Measurements from ENCODE around the gene ANKRD9. TPM values are rescaled to one million over a fixed set of nuclear protein-coding genes. Genes with fewer than 3 reads are reported as not detected.
A peak's percentile ranks its signal among the peaks of the same experiment; 100 is the strongest.

Gene ANKRD9
- total RNA-seq, 3 donors from 2014 or later: 75.6 to 100 (median 84.7) TPM

- ATAC-seq (no peak), DNase-seq (peak in 1 of 3 donors; percentile 44)
- intact Hi-C loops (cut with DNase I, micrococcal nuclease): no loop called here
- no peaks in the 10 kb centered on the region for H3K36me3 ChIP-seq (ENCODE audit: low read depth)
- TF ChIP-seq CTCF (IDR thresholded peaks at IDR 0.05): no peak
- no peak overlapping the region for H3K4me3 ChIP-seq
- H3K9me3 ChIP-seq: no peaks in the 10 kb centered on the region
- H3K4me1 ChIP-seq (ENCODE audit: low read depth): peaks cover 4% of the 10 kb centered on the region
These were observed 13.9 kb downstream of the ANKRD9 start for GRCh38 chr14:102495491-102496330.

- no peak overlapping the region for H3K4me3 ChIP-seq
- intact Hi-C loops (cut with DNase I, micrococcal nuclease): no loop called here
- ATAC-seq (no peak), DNase-seq (peak in 2 of 3 donors; percentile 15 to 40)
- no peaks in the 10 kb centered on the region for H3K36me3 ChIP-seq (ENCODE audit: low read depth)
- TF ChIP-seq CTCF (IDR thresholded peaks at IDR 0.05): no peak
- H3K4me1 ChIP-seq (ENCODE audit: low read depth): no peaks in the 10 kb centered on the region
- no peaks in the 10 kb centered on the region for H3K9me3 ChIP-seq
These were observed 16.0 kb downstream of the ANKRD9 start for GRCh38 chr14:102493585-102493984.

- peak in 2 of 3 donors; percentile 17 to 29 for DNase-seq
- no peak for ATAC-seq
- Histone ChIP-seq H3K36me3 (ENCODE audit: low read depth) (no peaks in the 10 kb centered on the region), H3K4me3 (no peak overlapping the region), H3K4me1 (ENCODE audit: low read depth) (no peaks in the 10 kb centered on the region), H3K9me3 (no peaks in the 10 kb centered on the region)
- intact Hi-C loops (cut with DNase I, micrococcal nuclease): no loop called here
- TF ChIP-seq CTCF (IDR thresholded peaks at IDR 0.05): no peak
These were observed 16.5 kb downstream of the ANKRD9 start for GRCh38 chr14:102493096-102493495.

- TF ChIP-seq CTCF (IDR thresholded peaks at IDR 0.05): no peak
- no peak overlapping the region for H3K4me3 ChIP-seq
- H3K9me3 ChIP-seq: no peaks in the 10 kb centered on the region
- DNase-seq: peak in 2 of 3 donors; percentile 21 to 45
- no peak for ATAC-seq
- no peaks in the 10 kb centered on the region for H3K36me3 ChIP-seq (ENCODE audit: low read depth)
- intact Hi-C loops (cut with DNase I, micrococcal nuclease): no loop called here
- no peaks in the 10 kb centered on the region for H3K4me1 ChIP-seq (ENCODE audit: low read depth)
These were observed 17.1 kb downstream of the ANKRD9 start for GRCh38 chr14:102492531-102492910.

GRCh38 chr14:102491786-102492530, 17.6 kb downstream of the ANKRD9 start:
- DNase-seq: peak in 2 of 3 donors; percentile 10 to 19
- no peak for TF ChIP-seq CTCF (IDR thresholded peaks at IDR 0.05)
- Histone ChIP-seq H3K36me3 (ENCODE audit: low read depth) (no peaks in the 10 kb centered on the region), H3K9me3 (no peaks in the 10 kb centered on the region), H3K4me1 (ENCODE audit: low read depth) (no peaks in the 10 kb centered on the region), H3K4me3 (no peak overlapping the region)
- ATAC-seq: no peak
- intact Hi-C loops (cut with DNase I, micrococcal nuclease): no loop called here
